ENCODE results near the gene ZBTB37. TPM values are rescaled to one million over a fixed set of nuclear protein-coding genes. Genes with fewer than 3 reads are reported as not detected.

The ZBTB37 gene
- total and polyA plus RNA-seq, 9 of the 15 experiments (the other 6 are each of a cell fraction or from before 2014, with no cell fraction given) = 1.3 to 13.9 (median 5.4) TPM

GRCh38 chr1:173864179-173864867, 3.9 kb upstream of the ZBTB37 start:
- 24% methylated on average over 5 of the region's 5 CpGs for WGBS (ENCODE audit: insufficient coverage, low coverage, missing lambda C conversion rate)
- Histone ChIP-seq H3K9ac (ENCODE audit: insufficient read depth in 1 of 2, low read depth in 2 of 2, low read length in 2 of 2) (peak overlapping the region; percentile 89 to 97), H4K20me1 (replicated peaks; ENCODE audit: control insufficient read depth, insufficient read depth, low read length) (peaks cover 47% of the 10 kb centered on the region), H3K27me3 (ENCODE audit: control insufficient read depth in 2 of 2, insufficient read depth in 2 of 2, low read length in 2 of 2) (no peaks in the 10 kb centered on the region; a peak in 1 of 5 replicates), H3K4me1 (replicated peaks in 1 of 2; ENCODE audit: control insufficient read depth in 2 of 2, insufficient read depth in 2 of 2, low read length in 2 of 2) (peaks cover under 1 to 11% of the 10 kb centered on the region in 2 experiments; a peak in 3 of 5 replicates), H3K9me3 (replicated peaks; ENCODE audit: control insufficient read depth, insufficient read depth, low read depth, low read length) (no peaks in the 10 kb centered on the region), H3K4me3 (peak overlapping the region; percentile 86), H3K36me3 (ENCODE audit: control insufficient read depth, insufficient read depth, low read length) (peaks cover 60% of the 10 kb centered on the region), H2AFZ (ENCODE audit: low read depth, low read length) (no peak overlapping the region), H3K9me1 (ENCODE audit: control insufficient read depth, insufficient read depth, low read length) (peaks cover 2% of the 10 kb centered on the region), H3K4me2 (ENCODE audit: insufficient read depth, low read length) (peak overlapping the region; percentile 100), H3K27ac (ENCODE audit: extremely low read depth, low read depth, low read length) (peak overlapping the region; percentile 95), H3K79me2 (ENCODE audit: control insufficient read depth, insufficient read depth, low read length) (peaks cover 54% of the 10 kb centered on the region)
- ATAC-seq = no peak
- intact Hi-C loops (cut with micrococcal nuclease) = no loop called here
- ChIA-PET CTCF (ENCODE audit: low intra/inter-chr PET ratio) (no interaction called here), POLR2A (interaction anchor here (0.7 to 9.7 kb wide), 6 partner anchors 11 to 53 kb away, joined by 3 to 183 read pairs (median 4); partner anchors contain the start of genes DARS2 and SERPINC1)
- no TSS peak for BruUV-seq (replicated peaks)
- in situ Hi-C loops (cut with MboI) = no loop called here
- FAIRE-seq = no peak
- peak in 1 of 4 experiments; percentile 25 for DNase-seq (ENCODE audit: extremely low read depth in 1 of 4, low spot score in 3 of 4)
- TF ChIP-seq DEAF1 (CRISPR knock-in tag; IDR thresholded peaks at IDR 0.05) (peak; percentile 9; the same call in 1 of the 2 replicates), RFX1 (IDR thresholded peaks at IDR 0.05) (no peak), KLF16 (IDR thresholded peaks at IDR 0.05) (no peak), SIN3A (IDR thresholded peaks at IDR 0.05; ENCODE audit: borderline replicate concordance in 2 of 2, control insufficient read depth in 1 of 2, low read depth in 2 of 2, low read length in 2 of 2) (0 out of 4 replicates have a peak, but pooled peaks of 1 of the 2 experiments have one; percentile 49), STAT5B (CRISPR knock-in tag; IDR thresholded peaks at IDR 0.05) (no peak), CUX1 (CRISPR knock-in tag; IDR thresholded peaks at IDR 0.05) (no peak), RB1 (IDR thresholded peaks at IDR 0.05; ENCODE audit: low read depth) (no peak), TRIM28 (IDR thresholded peaks at IDR 0.05) (0 out of 2 replicates have a peak, but pooled peaks have one; percentile 22), CBX1 (IDR thresholded peaks at IDR 0.05; ENCODE audit: low read depth) (no peak), GTF2B (IDR thresholded peaks at IDR 0.05; ENCODE audit: extremely low read depth, insufficient read length) (no peak), C11orf30 (IDR thresholded peaks at IDR 0.05; ENCODE audit: low read depth) (peak; percentile 63), ZFX (CRISPR knock-in tag; IDR thresholded peaks at IDR 0.05) (no peak), ESRRA (IDR thresholded peaks at IDR 0.05; ENCODE audit: borderline replicate concordance, low read depth) (0 out of 2 replicates have a peak, but pooled peaks have one; percentile 33), ATF7 (IDR thresholded peaks at IDR 0.05) (peak; percentile 47; the same call in 1 of the 2 replicates), MAFG (tag; conservative IDR thresholded peaks at IDR 0.05) (no peak)

All from K562 (cell line).